Immature natural killer cell (primary cell): Measurements from ENCODE around the gene IFNK. TPM values are rescaled to one million over a fixed set of nuclear protein-coding genes. Genes with fewer than 3 reads are reported as not detected.

ENCODE experiments used
- DNase-seq, 3 donors: peaks; one replicate each; pipeline ENCODE4 v3.0.0; 2022; ENCODE audit warnings: mixed read lengths in 1 of 3
- H3K27ac Mint-ChIP-seq, 6 donors: one replicate each; pipeline ENCODE4 v1.8.0; 2020; ENCODE audit warnings: mixed read lengths in 6 of 6, mild to moderate bottlenecking in 5 of 6, inconsistent platforms in 4 of 6, moderate library complexity in 3 of 6
- H3K27me3 Mint-ChIP-seq, 3 donors: one replicate each; pipeline ENCODE4 v1.8.0; 2020 to 2021; ENCODE audit warnings: low read depth in 3 of 3, mild to moderate bottlenecking in 3 of 3, mixed read lengths in 3 of 3, moderate library complexity in 3 of 3, inconsistent platforms in 1 of 3
- H3K36me3 Mint-ChIP-seq, 3 donors: one replicate each; pipeline ENCODE4 v1.8.0; 2020; ENCODE audit warnings: mixed read lengths in 3 of 3, inconsistent platforms in 2 of 3, mild to moderate bottlenecking in 2 of 3
- H3K4me1 Mint-ChIP-seq, 2 donors: one replicate each; pipeline ENCODE4 v1.8.0; 2020; ENCODE audit warnings: inconsistent platforms in 2 of 2, mild to moderate bottlenecking in 2 of 2, mixed read lengths in 2 of 2, moderate library complexity in 1 of 2
- H3K4me3 Mint-ChIP-seq, 5 donors: one replicate each; pipeline ENCODE4 v1.8.0; 2020; ENCODE audit warnings: mild to moderate bottlenecking in 5 of 5, mixed read lengths in 5 of 5, inconsistent platforms in 3 of 5, moderate library complexity in 3 of 5
- H3K9me3 Mint-ChIP-seq, 6 donors: one replicate each; pipeline ENCODE4 v1.8.0; 2020; ENCODE audit warnings: mild to moderate bottlenecking in 6 of 6, mixed read lengths in 6 of 6, inconsistent platforms in 4 of 6, moderate library complexity in 3 of 6
- polyA plus RNA-seq, 3 donors: library from polyadenylated mRNA; unstranded; fragments of 300-500 nt; fragmentation: Illumina TruSeq; gene quantifications; one replicate each; pipeline ENCODE4 v1.2.3, GENCODE V29; 2021

The IFNK gene
- polyA plus RNA-seq, 3 donors from 2014 or later, result not detected

- no peak for DNase-seq
- peaks cover 0 to under 1% (median 0%) of the 10 kb centered on the region in 3 donors for H3K27me3 Mint-ChIP-seq
- H3K36me3 Mint-ChIP-seq, result peaks cover 10 to 35% (median 24%) of the 10 kb centered on the region in 3 donors
- no peak overlapping the region for H3K27ac Mint-ChIP-seq
- no peaks in the 10 kb centered on the region for H3K4me1 Mint-ChIP-seq
- H3K4me3 Mint-ChIP-seq, result no peak overlapping the region
- no peaks in the 10 kb centered on the region for H3K9me3 Mint-ChIP-seq
These were observed 34.2 kb downstream of the IFNK start for GRCh38 chr9:27558307-27558706.

DNA sequence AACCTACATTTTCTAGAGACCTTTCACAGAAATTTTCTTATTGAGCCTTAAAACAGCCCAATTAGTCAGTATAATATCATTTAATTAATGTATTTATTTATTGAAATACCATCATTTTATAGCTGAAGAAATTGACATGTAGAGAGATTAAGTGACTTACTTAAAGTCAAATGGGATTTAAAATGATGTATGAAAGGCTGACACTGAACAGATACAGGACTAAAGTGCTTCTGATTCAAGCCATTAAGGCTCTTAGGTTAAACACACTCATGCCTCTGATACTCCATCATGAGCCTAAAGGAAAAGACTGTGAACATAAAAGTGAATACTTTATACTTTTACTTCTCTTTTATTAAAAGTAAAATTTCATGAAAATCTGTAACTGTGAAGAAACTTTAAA is 36.4 kb downstream of the IFNK start:
- no peak overlapping the region for H3K27ac Mint-ChIP-seq
- peaks cover 3 to 11% of the 10 kb centered on the region in 2 donors for H3K4me1 Mint-ChIP-seq
- no peak overlapping the region for H3K4me3 Mint-ChIP-seq
- H3K36me3 Mint-ChIP-seq, result peaks cover 6 to 23% (median 7%) of the 10 kb centered on the region in 3 donors
- H3K27me3 Mint-ChIP-seq, result no peaks in the 10 kb centered on the region
- no peak for DNase-seq
- no peaks in the 10 kb centered on the region for H3K9me3 Mint-ChIP-seq

- Mint-ChIP-seq H3K36me3 (peaks cover 5 to 25% (median 11%) of the 10 kb centered on the region in 3 donors), H3K9me3 (no peaks in the 10 kb centered on the region), H3K4me1 (peaks cover 3 to 11% of the 10 kb centered on the region in 2 donors), H3K27me3 (no peaks in the 10 kb centered on the region), H3K4me3 (no peak overlapping the region), H3K27ac (no peak overlapping the region)
- DNase-seq, result no peak
These were observed 37.6 kb downstream of the IFNK start for GRCh38 chr9:27561685-27562084.

- no peak overlapping the region for H3K4me3 Mint-ChIP-seq
- peaks cover 3 to 11% of the 10 kb centered on the region in 2 donors for H3K4me1 Mint-ChIP-seq
- no peaks in the 10 kb centered on the region for H3K9me3 Mint-ChIP-seq
- no peak for DNase-seq
- no peaks in the 10 kb centered on the region for H3K27me3 Mint-ChIP-seq
- no peak overlapping the region for H3K27ac Mint-ChIP-seq
- H3K36me3 Mint-ChIP-seq, result peaks cover 8 to 28% (median 14%) of the 10 kb centered on the region in 3 donors
These were observed 39.8 kb downstream of the IFNK start for GRCh38 chr9:27563738-27564430.

DNA sequence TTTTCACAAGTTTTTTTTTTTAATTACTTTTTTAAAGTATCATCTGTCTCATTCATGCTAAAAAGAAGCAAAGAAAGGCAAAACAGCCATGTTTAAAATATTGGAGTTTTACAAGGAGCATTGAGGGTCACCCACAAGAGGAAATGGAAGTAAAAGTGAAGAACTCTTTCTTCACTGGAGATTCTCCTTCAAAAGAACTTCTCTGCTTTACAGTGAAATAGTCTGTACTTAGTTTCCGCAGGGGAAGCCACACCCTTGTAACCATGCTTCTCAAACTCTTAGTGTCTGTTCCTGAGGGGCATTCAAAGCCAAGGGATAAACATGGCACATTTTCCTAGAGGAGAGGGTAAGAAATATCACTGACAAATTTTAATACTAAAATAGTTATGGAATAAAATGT is 40.6 kb downstream of the IFNK start:
- H3K27ac Mint-ChIP-seq, result no peak overlapping the region
- no peaks in the 10 kb centered on the region for H3K27me3 Mint-ChIP-seq
- no peak overlapping the region for H3K4me3 Mint-ChIP-seq
- no peaks in the 10 kb centered on the region for H3K9me3 Mint-ChIP-seq
- no peak for DNase-seq
- peaks cover 3 to 11% of the 10 kb centered on the region in 2 donors for H3K4me1 Mint-ChIP-seq
- H3K36me3 Mint-ChIP-seq, result peaks cover 8 to 28% (median 14%) of the 10 kb centered on the region in 3 donors

DNA sequence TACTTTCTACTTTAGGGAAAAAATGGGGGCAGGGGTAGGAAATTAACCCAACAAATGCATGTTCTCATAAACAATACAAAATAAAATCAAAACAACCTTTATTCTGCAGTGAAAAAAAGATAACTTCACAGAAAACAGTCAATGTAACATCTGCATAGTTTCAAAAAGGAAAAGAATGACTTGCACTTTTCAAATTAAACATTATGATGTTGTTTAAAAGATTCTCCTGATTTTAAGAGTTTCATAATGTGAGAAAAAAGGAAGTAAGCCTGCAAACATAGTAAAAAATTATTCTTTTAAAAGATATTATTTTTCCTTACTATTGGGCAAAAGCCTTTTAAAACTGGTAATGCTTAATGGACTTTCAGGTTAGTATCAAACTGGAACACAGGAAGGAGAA is 41.6 kb downstream of the IFNK start:
- no peak overlapping the region for H3K4me3 Mint-ChIP-seq
- H3K4me1 Mint-ChIP-seq, result peaks cover 3 to 11% of the 10 kb centered on the region in 2 donors
- no peak overlapping the region for H3K27ac Mint-ChIP-seq
- peaks cover 8 to 28% (median 14%) of the 10 kb centered on the region in 3 donors for H3K36me3 Mint-ChIP-seq
- no peaks in the 10 kb centered on the region for H3K9me3 Mint-ChIP-seq
- no peak for DNase-seq
- H3K27me3 Mint-ChIP-seq, result no peaks in the 10 kb centered on the region

DNA sequence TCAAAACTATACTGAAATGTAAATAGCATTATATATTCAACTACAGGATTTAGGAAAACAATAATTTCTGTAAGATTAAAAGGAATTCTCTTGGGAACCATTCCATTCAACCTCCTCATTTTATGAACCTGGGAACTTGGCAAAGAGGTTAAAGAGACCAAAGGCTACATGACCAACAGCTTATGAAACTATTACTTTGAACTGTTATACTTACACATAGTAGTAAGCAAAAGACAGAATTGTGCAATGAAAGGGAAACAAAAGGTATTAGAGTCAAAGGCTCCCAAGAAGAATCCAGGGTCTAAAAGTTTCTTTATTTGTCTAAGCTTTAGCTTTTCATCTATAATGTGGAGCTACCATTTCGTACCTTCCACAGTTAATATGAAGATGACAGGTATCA is 42.0 kb downstream of the IFNK start:
- H3K4me1 Mint-ChIP-seq, result peaks cover 3 to 11% of the 10 kb centered on the region in 2 donors
- H3K27ac Mint-ChIP-seq, result no peak overlapping the region
- H3K27me3 Mint-ChIP-seq, result no peaks in the 10 kb centered on the region
- H3K9me3 Mint-ChIP-seq, result no peaks in the 10 kb centered on the region
- H3K36me3 Mint-ChIP-seq, result peaks cover 8 to 24% (median 14%) of the 10 kb centered on the region in 3 donors
- no peak overlapping the region for H3K4me3 Mint-ChIP-seq
- no peak for DNase-seq

DNA sequence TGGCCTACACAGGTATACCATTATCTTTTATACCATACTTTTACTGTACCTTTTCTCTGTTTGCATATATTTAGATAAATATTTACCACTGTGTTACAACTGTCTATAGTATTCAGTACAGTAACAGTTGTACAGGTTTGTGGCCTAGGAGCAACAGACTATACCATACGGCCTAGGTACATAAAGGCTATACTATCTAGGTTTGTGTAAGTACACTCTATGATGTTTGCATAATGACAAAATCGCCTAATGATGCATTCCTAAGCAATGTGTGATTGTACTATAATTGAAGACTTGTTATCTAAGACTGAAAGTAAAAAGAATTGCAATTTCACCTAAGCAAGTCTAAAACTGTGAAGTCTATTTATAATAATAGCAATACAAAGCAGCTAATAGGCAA is 45.3 kb downstream of the IFNK start:
- Mint-ChIP-seq H3K9me3 (peaks cover 0 to 2% (median 0%) of the 10 kb centered on the region in 6 donors), H3K27me3 (peaks cover 16 to 17% (median 17%) of the 10 kb centered on the region in 3 donors), H3K27ac (no peak overlapping the region), H3K4me1 (peaks cover 24 to 25% of the 10 kb centered on the region in 2 donors), H3K4me3 (no peak overlapping the region), H3K36me3 (peaks cover 5 to 18% (median 10%) of the 10 kb centered on the region in 3 donors)
- DNase-seq, result no peak

DNA sequence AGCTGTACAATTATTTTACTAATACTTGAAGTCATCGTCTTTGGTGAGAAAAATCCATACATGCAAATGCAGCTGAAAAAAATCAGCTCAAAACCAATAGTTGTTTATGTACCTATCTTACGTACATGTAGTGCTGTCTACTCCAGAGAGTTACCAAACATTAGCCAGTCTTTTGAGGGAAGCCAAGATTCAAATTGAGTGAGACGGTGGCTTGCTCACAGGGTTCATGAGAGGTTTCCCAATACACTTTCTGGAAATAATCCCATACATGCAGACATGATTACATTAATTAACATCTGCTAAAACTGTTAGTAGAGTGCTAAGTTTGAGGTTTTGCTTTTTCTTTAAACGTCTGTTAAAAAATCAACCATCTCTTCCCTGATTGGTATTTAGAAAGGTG is 46.9 kb downstream of the IFNK start:
- DNase-seq, result no peak
- H3K27ac Mint-ChIP-seq, result peak overlapping the region in 3 of 6 donors; percentile 14 to 99 (median 60)

DNA sequence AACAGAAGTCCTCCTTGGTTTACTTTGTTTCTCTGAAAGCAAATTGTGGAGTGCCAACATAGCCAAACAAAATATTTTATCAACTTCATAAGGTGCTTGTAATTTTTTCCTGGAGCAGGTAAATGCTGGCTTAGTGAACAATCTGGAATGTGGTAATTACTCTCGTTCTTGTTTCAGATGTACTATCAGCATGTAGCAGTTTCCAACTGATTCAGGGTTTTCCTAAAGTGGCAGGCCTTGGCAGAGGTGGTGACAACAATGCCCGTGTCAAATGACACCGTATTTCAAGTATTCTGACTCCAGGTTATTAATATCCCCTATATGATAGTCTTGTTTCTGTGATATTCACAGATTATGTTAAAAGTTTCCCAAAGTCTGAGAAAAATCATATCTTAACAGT is 48.0 kb downstream of the IFNK start:
- Mint-ChIP-seq H3K27ac (peak overlapping the region; percentile 87 to 100 (median 99)), H3K4me3 (peak overlapping the region; percentile 92 to 99 (median 97)), H3K27me3 (peaks cover 17 to 21% (median 17%) of the 10 kb centered on the region in 3 donors), H3K9me3 (peaks cover 0 to 2% (median 0%) of the 10 kb centered on the region in 6 donors), H3K4me1 (peaks cover 24 to 27% of the 10 kb centered on the region in 2 donors), H3K36me3 (peaks cover 0 to 5% (median 1%) of the 10 kb centered on the region in 3 donors)
- no peak for DNase-seq

More for the DNA sequence above, 46.9 kb downstream of the IFNK start:
- Mint-ChIP-seq H3K9me3 (peaks cover 0 to 2% (median 0%) of the 10 kb centered on the region in 6 donors), H3K4me1 (peaks cover 24 to 27% of the 10 kb centered on the region in 2 donors), H3K36me3 (peaks cover 5 to 11% (median 10%) of the 10 kb centered on the region in 3 donors), H3K27me3 (peaks cover 17 to 21% (median 17%) of the 10 kb centered on the region in 3 donors), H3K4me3 (peak overlapping the region in 1 of 5 donors; percentile 38)

- Mint-ChIP-seq H3K4me3 (peak overlapping the region; percentile 92 to 99 (median 97)), H3K27ac (peak overlapping the region; percentile 87 to 100 (median 99)), H3K9me3 (peaks cover 0 to 2% (median 0%) of the 10 kb centered on the region in 6 donors), H3K27me3 (peaks cover 17 to 21% (median 17%) of the 10 kb centered on the region in 3 donors), H3K4me1 (peaks cover 24 to 27% of the 10 kb centered on the region in 2 donors), H3K36me3 (no peaks in the 10 kb centered on the region)
- DNase-seq, result peak; percentile 57 to 67 (median 61)
These were observed 48.5 kb downstream of the IFNK start for GRCh38 chr9:27572566-27572917.

GRCh38 chr9:27572918-27573633 is 49.0 kb downstream of the IFNK start, which contains the start of gene C9orf72:
C9orf72 (minus strand) TSS chr9:27573481; CDS start chr9:27567120, 6,361 bp downstream.
- H3K27ac Mint-ChIP-seq, result peak within 1 kb of the TSS; percentile 99 to 100 (median 99)
- H3K27me3 Mint-ChIP-seq, result peaks cover 17 to 21% (median 17%) of the 10 kb centered on the region in 3 donors
- H3K4me3 Mint-ChIP-seq, result peak within 1 kb of the TSS; percentile 92 to 99 (median 97)
- peaks cover 0 to 1% (median 0%) of the 10 kb centered on the region in 3 donors for H3K36me3 Mint-ChIP-seq
- peaks cover 24 to 27% of the 10 kb centered on the region in 2 donors for H3K4me1 Mint-ChIP-seq
- peaks cover 0 to 4% (median 2%) of the 10 kb centered on the region in 6 donors for H3K9me3 Mint-ChIP-seq
- DNase-seq, result peak; percentile 85 to 90 (median 90)

GRCh38 chr9:27573634-27574590 is 49.8 kb downstream of the IFNK start:
- Mint-ChIP-seq H3K4me3 (peak overlapping the region; percentile 92 to 99 (median 97)), H3K9me3 (peaks cover 0 to 7% (median 4%) of the 10 kb centered on the region in 6 donors), H3K36me3 (peaks cover 0 to 3% (median 0%) of the 10 kb centered on the region in 3 donors), H3K27me3 (peaks cover 17 to 21% (median 17%) of the 10 kb centered on the region in 3 donors), H3K27ac (peak overlapping the region; percentile 99 to 100 (median 99)), H3K4me1 (peaks cover 24 to 27% of the 10 kb centered on the region in 2 donors)
- DNase-seq, result peak; percentile 97 to 98 (median 97)
